Ectodermal cell (in vitro differentiated cells): ENCODE results near the gene VAPB.

Source experiments
- H3K27ac ChIP-seq: 2 replicates; pipeline ENCODE4 v1.7.0; 2013; ENCODE audit warnings: mild to moderate bottlenecking, low read depth, low read length; ENCODE audit not compliant: insufficient read depth, poor library complexity, severe bottlenecking
- H3K27me3 ChIP-seq: 2 replicates; pipeline ENCODE4 v1.7.0; 2013; ENCODE audit warnings: mild to moderate bottlenecking, low read length; ENCODE audit not compliant: insufficient read depth, control insufficient read depth, poor library complexity, severe bottlenecking
- H3K36me3 ChIP-seq: one replicate; pipeline ENCODE4 v1.7.0; 2013; ENCODE audit warnings: low read length; ENCODE audit not compliant: control insufficient read depth, insufficient read depth
- H3K4me1 ChIP-seq: one replicate; pipeline ENCODE4 v1.7.0; 2013; ENCODE audit warnings: low read length; ENCODE audit not compliant: control insufficient read depth, insufficient read depth
- H3K4me3 ChIP-seq: 2 replicates; pipeline ENCODE4 v1.7.0; 2013; ENCODE audit warnings: low read depth, low read length, control low read depth; ENCODE audit not compliant: insufficient read depth
- H3K9me3 ChIP-seq: 2 replicates; pipeline ENCODE4 v1.7.0; 2013; ENCODE audit warnings: mild to moderate bottlenecking, low read length, moderate library complexity; ENCODE audit not compliant: control insufficient read depth
- WGBS, 2 experiments: methylation state at CpG; one replicate each; pipeline ENCODE4 v1.1.7; 2013; ENCODE audit warnings: missing lambda C conversion rate in 2 of 2; 5-methylcytosine and 5-hydroxymethylcytosine counted together

Gene VAPB

GRCh38 chr20:58469616-58470015, 80.6 kb downstream of the VAPB start:
- Histone ChIP-seq H3K27me3 (no peaks in the 10 kb centered on the region), H3K4me3 (no peak overlapping the region), H3K27ac (no peak overlapping the region), H3K9me3 (no peaks in the 10 kb centered on the region), H3K4me1 (peaks cover 4% of the 10 kb centered on the region), H3K36me3 (no peaks in the 10 kb centered on the region)
- 94 to 95% methylated on average over 12 of the region's 12 CpGs for WGBS, 2 experiments

- no peak overlapping the region for H3K4me3 ChIP-seq
- no peaks in the 10 kb centered on the region for H3K4me1 ChIP-seq
- no peaks in the 10 kb centered on the region for H3K36me3 ChIP-seq
- H3K27me3 ChIP-seq: no peaks in the 10 kb centered on the region
- no peak overlapping the region for H3K27ac ChIP-seq
- 93 to 94% methylated on average over 19 of the region's 19 CpGs for WGBS, 2 experiments
- no peaks in the 10 kb centered on the region for H3K9me3 ChIP-seq
Observed at GRCh38 chr20:58470336-58471192, 81.5 kb downstream of the VAPB start.

GRCh38 chr20:58471193-58472164, 82.5 kb downstream of the VAPB start:
- H3K9me3 ChIP-seq: no peaks in the 10 kb centered on the region
- no peak overlapping the region for H3K27ac ChIP-seq
- no peaks in the 10 kb centered on the region for H3K4me1 ChIP-seq
- H3K36me3 ChIP-seq: no peaks in the 10 kb centered on the region
- WGBS, 2 experiments: 91 to 96% methylated on average over 26 of the region's 26 CpGs
- no peaks in the 10 kb centered on the region for H3K27me3 ChIP-seq
- no peak overlapping the region for H3K4me3 ChIP-seq

- 94 to 95% methylated on average over 20 of the region's 20 CpGs for WGBS, 2 experiments
- Histone ChIP-seq H3K36me3 (no peaks in the 10 kb centered on the region), H3K27me3 (no peaks in the 10 kb centered on the region), H3K4me3 (no peak overlapping the region), H3K27ac (no peak overlapping the region), H3K9me3 (peaks cover under 1% of the 10 kb centered on the region), H3K4me1 (no peaks in the 10 kb centered on the region)
Observed at GRCh38 chr20:58472273-58473018, 83.4 kb downstream of the VAPB start.

- H3K27ac ChIP-seq: no peak overlapping the region
- H3K36me3 ChIP-seq: no peaks in the 10 kb centered on the region
- H3K9me3 ChIP-seq: peaks cover 4% of the 10 kb centered on the region
- H3K4me3 ChIP-seq: no peak overlapping the region
- 95% methylated on average over 13 of the region's 13 CpGs for WGBS, 2 experiments
- H3K27me3 ChIP-seq: no peaks in the 10 kb centered on the region
- no peaks in the 10 kb centered on the region for H3K4me1 ChIP-seq
Observed at GRCh38 chr20:58473453-58474425, 84.7 kb downstream of the VAPB start.

- 87 to 89% methylated on average over 10 of the region's 10 CpGs for WGBS, 2 experiments
- peaks cover 4% of the 10 kb centered on the region for H3K9me3 ChIP-seq
- H3K36me3 ChIP-seq: no peaks in the 10 kb centered on the region
- no peaks in the 10 kb centered on the region for H3K27me3 ChIP-seq
- H3K4me3 ChIP-seq: no peak overlapping the region
- no peak overlapping the region for H3K27ac ChIP-seq
- no peaks in the 10 kb centered on the region for H3K4me1 ChIP-seq
Observed at GRCh38 chr20:58475466-58475865, 86.4 kb downstream of the VAPB start.

GRCh38 chr20:58478141-58478805, 89.2 kb downstream of the VAPB start:
- WGBS, 2 experiments: 94 to 96% methylated on average over 3 of the region's 3 CpGs
- H3K27me3 ChIP-seq: no peaks in the 10 kb centered on the region
- H3K4me3 ChIP-seq: no peak overlapping the region
- H3K4me1 ChIP-seq: peaks cover 5% of the 10 kb centered on the region
- no peak overlapping the region for H3K27ac ChIP-seq
- no peaks in the 10 kb centered on the region for H3K36me3 ChIP-seq
- peaks cover 4% of the 10 kb centered on the region for H3K9me3 ChIP-seq

- Histone ChIP-seq H3K36me3 (no peaks in the 10 kb centered on the region), H3K4me3 (no peak overlapping the region)
- 92 to 94% methylated on average over 9 of the region's 9 CpGs for WGBS, 2 experiments
Observed at GRCh38 chr20:58479726-58480440, 90.9 kb downstream of the VAPB start.

More at GRCh38 chr20:58479726-58480440, 90.9 kb downstream of the VAPB start:
- Histone ChIP-seq H3K27ac (no peak overlapping the region), H3K27me3 (no peaks in the 10 kb centered on the region), H3K4me1 (peaks cover 5% of the 10 kb centered on the region), H3K9me3 (peaks cover 4% of the 10 kb centered on the region)
